ENCODE results near the gene ATP8B4.

GRCh38 chr15:49857496-49858475 lies 261.2 kb downstream of the ATP8B4 start:
- TF ChIP-seq CTCF (IDR thresholded peaks at IDR 0.05), result no peak
- TF ChIP-seq POLR2AphosphoS5 (IDR thresholded peaks at IDR 0.05; ENCODE audit: low read depth, low read length), result no peak
- no peak for TF ChIP-seq TCF7L2 (IDR thresholded peaks at IDR 0.05; ENCODE audit: low read depth, low read length)
- no peak for TF ChIP-seq REST (IDR thresholded peaks at IDR 0.05; ENCODE audit: insufficient read depth in 1 of 2, low read depth in 2 of 2, low read length in 1 of 2)

Data from Panc1 (cell line).